ENCODE measurements around the gene MORF4L1. TPM values are rescaled to one million over a fixed set of nuclear protein-coding genes. Genes with fewer than 3 reads are reported as not detected.

The MORF4L1 gene
- total RNA-seq, 4 donors from 2014 or later: 149 to 330 (median 235) TPM

DNA sequence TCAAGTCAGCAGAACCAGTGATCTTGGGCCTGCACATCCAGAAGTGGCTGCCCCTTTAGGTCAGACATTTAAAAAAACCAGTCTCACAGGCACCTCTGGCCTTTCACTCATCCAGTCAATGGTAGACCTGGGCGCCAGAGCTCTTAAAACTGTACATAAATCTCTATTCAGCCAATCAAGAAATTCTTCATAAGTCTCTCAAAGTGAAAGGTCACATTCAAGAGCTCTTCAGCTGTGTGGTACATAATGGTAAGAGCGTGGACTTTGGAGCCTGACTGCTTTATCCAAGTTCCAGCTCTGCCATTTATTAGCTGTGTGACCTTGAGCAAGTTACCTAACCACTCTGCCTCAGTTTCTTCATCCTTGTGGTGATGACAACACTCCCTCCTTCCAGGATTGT lies 22.3 kb upstream of the MORF4L1 start:
- Histone ChIP-seq H3K4me1 (no peaks in the 10 kb centered on the region), H3K27me3 (no peaks in the 10 kb centered on the region), H3K9me3 (no peaks in the 10 kb centered on the region), H3K27ac (no peak overlapping the region), H3K4me3 (no peak overlapping the region), H3K36me3 (no peaks in the 10 kb centered on the region)
- in situ Hi-C loops (cut with MboI; ENCODE audit: low pct_ligation_motif_present in 1 of 4, low pct_unique_long_range_greater_than_20kb in 1 of 4, low sequenced_read_pairs in 3 of 4): no loop called here
- intact Hi-C loops (cut with DNase I; ENCODE audit: low total_unique reads): no loop called here
- WGBS, 2 donors (ENCODE audit: low coverage in 1 of 2): 86 to 93% methylated on average over 2 of the region's 2 CpGs
- no peak for DNase-seq
- TF ChIP-seq EP300 (IDR thresholded peaks at IDR 0.05; ENCODE audit: low read depth): no peak
- TF ChIP-seq, protein P1, sequence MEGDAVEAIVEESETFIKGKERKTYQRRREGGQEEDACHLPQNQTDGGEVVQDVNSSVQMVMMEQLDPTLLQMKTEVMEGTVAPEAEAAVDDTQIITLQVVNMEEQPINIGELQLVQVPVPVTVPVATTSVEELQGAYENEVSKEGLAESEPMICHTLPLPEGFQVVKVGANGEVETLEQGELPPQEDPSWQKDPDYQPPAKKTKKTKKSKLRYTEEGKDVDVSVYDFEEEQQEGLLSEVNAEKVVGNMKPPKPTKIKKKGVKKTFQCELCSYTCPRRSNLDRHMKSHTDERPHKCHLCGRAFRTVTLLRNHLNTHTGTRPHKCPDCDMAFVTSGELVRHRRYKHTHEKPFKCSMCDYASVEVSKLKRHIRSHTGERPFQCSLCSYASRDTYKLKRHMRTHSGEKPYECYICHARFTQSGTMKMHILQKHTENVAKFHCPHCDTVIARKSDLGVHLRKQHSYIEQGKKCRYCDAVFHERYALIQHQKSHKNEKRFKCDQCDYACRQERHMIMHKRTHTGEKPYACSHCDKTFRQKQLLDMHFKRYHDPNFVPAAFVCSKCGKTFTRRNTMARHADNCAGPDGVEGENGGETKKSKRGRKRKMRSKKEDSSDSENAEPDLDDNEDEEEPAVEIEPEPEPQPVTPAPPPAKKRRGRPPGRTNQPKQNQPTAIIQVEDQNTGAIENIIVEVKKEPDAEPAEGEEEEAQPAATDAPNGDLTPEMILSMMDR (IDR thresholded peaks at IDR 0.05): no peak
- no peak for TF ChIP-seq POLR2A (IDR thresholded peaks at IDR 0.05)
- TF ChIP-seq POLR2AphosphoS5 (IDR thresholded peaks at IDR 0.05): no peak

DNA sequence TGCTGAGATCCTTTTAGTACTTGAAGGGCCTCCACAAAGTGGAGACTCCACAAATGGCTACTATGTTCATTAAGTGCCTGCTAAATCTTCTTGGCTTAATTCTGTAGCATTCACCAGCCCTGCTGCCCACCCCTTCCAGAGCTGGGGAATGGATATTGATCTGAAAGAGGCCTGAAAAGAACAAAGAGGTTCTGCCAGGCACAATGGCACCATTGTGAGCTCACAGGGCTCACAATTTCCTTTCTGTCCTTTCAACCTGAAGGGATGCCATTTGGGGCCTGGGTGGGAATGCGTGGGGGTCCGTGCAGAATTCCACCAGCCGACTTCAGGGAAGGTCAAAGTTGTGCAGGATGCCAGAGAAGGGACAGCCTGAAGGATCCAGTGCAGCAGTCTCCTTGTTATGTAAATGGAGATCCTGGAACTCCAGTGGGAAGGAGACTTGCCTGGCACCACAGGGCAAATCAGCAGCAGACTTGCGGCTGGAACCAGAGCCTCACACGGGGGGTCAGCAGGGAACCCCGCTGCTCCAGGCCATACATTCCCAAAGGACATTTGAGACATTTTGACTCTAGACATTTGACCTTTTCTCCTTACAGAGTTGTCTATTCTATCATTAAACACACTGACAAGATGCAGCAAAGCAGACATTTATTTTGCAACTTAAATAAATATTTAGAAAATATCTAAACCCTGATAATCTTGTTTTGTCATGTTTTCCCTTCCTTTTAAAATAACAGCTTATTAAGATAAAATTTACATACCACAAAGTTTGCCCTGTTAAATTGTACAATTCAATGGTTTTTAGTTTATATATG lies 21.5 kb upstream of the MORF4L1 start:
- H3K4me3 ChIP-seq: no peak overlapping the region
- TF ChIP-seq, protein P1 (IDR thresholded peaks at IDR 0.05): no peak
- TF ChIP-seq POLR2AphosphoS5 (IDR thresholded peaks at IDR 0.05): no peak
- no peak for TF ChIP-seq EP300 (IDR thresholded peaks at IDR 0.05; ENCODE audit: low read depth)
- no peak for TF ChIP-seq POLR2A (IDR thresholded peaks at IDR 0.05)
- no peaks in the 10 kb centered on the region for H3K4me1 ChIP-seq
- intact Hi-C loops (cut with DNase I; ENCODE audit: low total_unique reads) (no loop called here), in situ Hi-C loops (cut with MboI; ENCODE audit: low pct_ligation_motif_present in 1 of 4, low pct_unique_long_range_greater_than_20kb in 1 of 4, low sequenced_read_pairs in 3 of 4) (no loop called here)
- H3K27me3 ChIP-seq: no peaks in the 10 kb centered on the region
- H3K36me3 ChIP-seq: no peaks in the 10 kb centered on the region
- no peak overlapping the region for H3K27ac ChIP-seq
- H3K9me3 ChIP-seq: no peaks in the 10 kb centered on the region
- WGBS, 2 donors (ENCODE audit: low coverage in 1 of 2): 69% methylated on average over 6 of the region's 6 CpGs; no CpG with 5 or more reads in 1 of the 2 donors
- DNase-seq: no peak

DNA sequence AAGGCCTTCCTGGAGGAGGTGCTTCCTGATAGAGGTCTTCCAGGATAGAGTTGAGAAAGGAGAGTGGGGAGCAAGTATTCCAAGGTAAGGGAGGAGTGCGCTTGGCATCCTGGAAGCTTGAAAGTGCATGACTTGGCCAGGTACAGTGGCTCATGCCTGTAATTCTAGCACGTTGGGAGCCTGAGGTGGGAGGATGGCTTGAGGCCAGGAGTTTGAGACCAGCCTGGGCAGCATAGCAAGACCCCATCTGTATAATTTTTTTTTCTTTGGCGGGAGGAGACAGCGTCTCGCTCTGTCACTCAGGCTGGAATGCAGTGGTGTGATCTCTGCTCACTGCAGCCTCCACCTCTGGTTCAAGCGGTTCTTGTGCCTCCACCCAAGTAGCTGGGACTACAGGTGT lies 19.2 kb upstream of the MORF4L1 start:
- no peak for TF ChIP-seq POLR2A (IDR thresholded peaks at IDR 0.05)
- no peak for TF ChIP-seq EP300 (IDR thresholded peaks at IDR 0.05; ENCODE audit: low read depth)
- no peaks in the 10 kb centered on the region for H3K4me1 ChIP-seq
- in situ Hi-C loops (cut with MboI; ENCODE audit: low pct_ligation_motif_present in 1 of 4, low pct_unique_long_range_greater_than_20kb in 1 of 4, low sequenced_read_pairs in 3 of 4): no loop called here
- intact Hi-C loops (cut with DNase I; ENCODE audit: low total_unique reads): no loop called here
- H3K27me3 ChIP-seq: no peaks in the 10 kb centered on the region
- H3K9me3 ChIP-seq: no peaks in the 10 kb centered on the region
- 87% methylated on average over 6 of the region's 6 CpGs; no CpG with 5 or more reads in 1 of the 2 donors for WGBS, 2 donors (ENCODE audit: low coverage in 1 of 2)
- DNase-seq: no peak
- H3K27ac ChIP-seq: no peak overlapping the region
- H3K36me3 ChIP-seq: no peaks in the 10 kb centered on the region
- H3K4me3 ChIP-seq: no peak overlapping the region

DNA sequence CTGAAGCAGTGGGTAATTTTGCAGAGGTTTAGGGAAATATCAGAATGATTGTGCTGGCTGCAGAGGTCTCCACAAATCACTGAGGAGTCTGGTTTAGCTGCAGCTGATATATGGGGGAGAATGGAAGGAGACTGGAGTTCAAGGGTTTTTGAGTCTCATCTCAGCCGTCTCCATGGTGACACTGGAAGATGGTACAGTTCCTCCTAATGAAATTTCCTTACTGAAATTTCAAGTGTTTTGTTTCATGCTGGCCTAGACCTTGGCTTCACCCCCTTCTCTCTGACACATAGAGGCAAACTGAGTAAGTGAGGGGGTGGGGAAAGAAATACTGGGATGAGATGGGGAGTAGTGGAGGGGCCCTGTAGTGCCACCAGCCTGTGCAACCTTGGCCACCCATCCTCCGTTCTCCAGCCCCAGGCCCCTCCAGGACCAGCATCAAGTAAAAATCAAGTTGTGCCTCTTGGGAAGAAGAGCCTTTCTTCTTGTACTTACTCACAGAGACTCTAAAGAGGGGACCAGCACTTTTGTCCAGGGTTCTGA lies 17.8 kb upstream of the MORF4L1 start:
- intact Hi-C loops (cut with DNase I; ENCODE audit: low total_unique reads) (no loop called here), in situ Hi-C loops (cut with MboI; ENCODE audit: low pct_ligation_motif_present in 1 of 4, low pct_unique_long_range_greater_than_20kb in 1 of 4, low sequenced_read_pairs in 3 of 4) (no loop called here)
- Histone ChIP-seq H3K27me3 (no peaks in the 10 kb centered on the region), H3K4me1 (peaks cover 0 to 5% (median 2%) of the 10 kb centered on the region in 4 donors), H3K27ac (no peak overlapping the region), H3K36me3 (no peaks in the 10 kb centered on the region), H3K9me3 (no peaks in the 10 kb centered on the region), H3K4me3 (no peak overlapping the region)
- WGBS, 2 donors (ENCODE audit: low coverage in 1 of 2): 85 to 89% methylated on average over 1 to 2 of the region's 2 CpGs
- TF ChIP-seq POLR2A (IDR thresholded peaks at IDR 0.05): no peak
- no peak for DNase-seq

DNA sequence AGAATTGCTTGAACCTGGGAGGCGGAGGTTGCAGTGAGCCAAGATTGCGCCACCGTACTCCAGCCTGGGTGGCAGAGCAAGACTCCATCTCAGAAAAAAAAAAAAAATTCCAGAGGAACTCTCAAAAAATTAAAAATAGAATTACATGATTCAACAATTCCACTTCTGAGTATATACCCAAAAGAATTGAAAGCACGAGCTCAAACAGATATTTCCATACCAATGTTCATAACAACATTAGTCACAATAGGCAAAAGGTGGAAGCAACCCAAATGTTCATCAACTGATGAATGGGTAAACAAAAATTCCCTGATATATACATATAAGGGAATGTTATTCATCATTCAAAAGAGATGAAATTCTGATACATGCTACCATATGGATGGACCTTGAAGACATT lies 16.9 kb upstream of the MORF4L1 start:
- intact Hi-C loops (cut with DNase I; ENCODE audit: low total_unique reads) (no loop called here), in situ Hi-C loops (cut with MboI; ENCODE audit: low pct_ligation_motif_present in 1 of 4, low pct_unique_long_range_greater_than_20kb in 1 of 4, low sequenced_read_pairs in 3 of 4) (no loop called here)
- WGBS, 2 donors (ENCODE audit: low coverage in 1 of 2): 57 to 63% methylated on average over 1 to 4 of the region's 4 CpGs
- Histone ChIP-seq H3K4me3 (no peak overlapping the region), H3K27ac (no peak overlapping the region), H3K27me3 (no peaks in the 10 kb centered on the region), H3K36me3 (no peaks in the 10 kb centered on the region), H3K9me3 (no peaks in the 10 kb centered on the region), H3K4me1 (peaks cover 0 to 8% (median 3%) of the 10 kb centered on the region in 4 donors)
- TF ChIP-seq, protein P1 (IDR thresholded peaks at IDR 0.05): no peak
- TF ChIP-seq EP300 (IDR thresholded peaks at IDR 0.05; ENCODE audit: low read depth) (no peak), POLR2AphosphoS5 (IDR thresholded peaks at IDR 0.05) (no peak), POLR2A (IDR thresholded peaks at IDR 0.05) (no peak)
- no peak for DNase-seq
